ENCODE measurements around the gene HOXA4.

HOXA4 gene

GRCh38 chr7:27173511-27173955 lies 43.0 kb upstream of the HOXA4 start:
- TF ChIP-seq CTCF (IDR thresholded peaks at IDR 0.05; ENCODE audit: low read depth, low read length): no peak
- Histone ChIP-seq H3K4me3 (ENCODE audit: low read depth, low read length) (no peak overlapping the region), H3K9me3 (no peaks in the 10 kb centered on the region; the same call in 1 of the 2 replicates), H3K4me1 (no peaks in the 10 kb centered on the region), H3K27me3 (peaks cover 100% of the 10 kb centered on the region), H3K36me3 (no peaks in the 10 kb centered on the region)
- no peak for DNase-seq

- Histone ChIP-seq H3K9me3 (no peaks in the 10 kb centered on the region; the same call in 1 of the 2 replicates), H3K36me3 (no peaks in the 10 kb centered on the region), H3K4me3 (ENCODE audit: low read depth, low read length) (no peak overlapping the region), H3K4me1 (no peaks in the 10 kb centered on the region), H3K27me3 (peaks cover 100% of the 10 kb centered on the region)
- DNase-seq: no peak
- TF ChIP-seq CTCF (IDR thresholded peaks at IDR 0.05; ENCODE audit: low read depth, low read length): no peak
These were observed 42.4 kb upstream of the HOXA4 start for GRCh38 chr7:27172823-27173510.

- Histone ChIP-seq H3K27me3 (peaks cover 100% of the 10 kb centered on the region), H3K9me3 (no peaks in the 10 kb centered on the region; the same call in 1 of the 2 replicates), H3K4me1 (no peaks in the 10 kb centered on the region), H3K36me3 (no peaks in the 10 kb centered on the region), H3K4me3 (ENCODE audit: low read depth, low read length) (no peak overlapping the region)
- DNase-seq: peak; percentile 1
- TF ChIP-seq CTCF (IDR thresholded peaks at IDR 0.05; ENCODE audit: low read depth, low read length): no peak
These were observed 41.8 kb upstream of the HOXA4 start for GRCh38 chr7:27172315-27172774.

- Histone ChIP-seq H3K4me1 (no peaks in the 10 kb centered on the region), H3K4me3 (ENCODE audit: low read depth, low read length) (no peak overlapping the region), H3K36me3 (no peaks in the 10 kb centered on the region), H3K9me3 (no peaks in the 10 kb centered on the region; the same call in 1 of the 2 replicates), H3K27me3 (peaks cover 100% of the 10 kb centered on the region)
- no peak for TF ChIP-seq CTCF (IDR thresholded peaks at IDR 0.05; ENCODE audit: low read depth, low read length)
- DNase-seq: peak; percentile 12
These were observed 41.2 kb upstream of the HOXA4 start for GRCh38 chr7:27171637-27172314.

- Histone ChIP-seq H3K4me3 (ENCODE audit: low read depth, low read length) (no peak overlapping the region), H3K27me3 (peaks cover 100% of the 10 kb centered on the region), H3K4me1 (no peaks in the 10 kb centered on the region), H3K36me3 (no peaks in the 10 kb centered on the region), H3K9me3 (no peaks in the 10 kb centered on the region; the same call in 1 of the 2 replicates)
- TF ChIP-seq CTCF (IDR thresholded peaks at IDR 0.05; ENCODE audit: low read depth, low read length): no peak
- DNase-seq: peak; percentile 2
These were observed 40.7 kb upstream of the HOXA4 start for GRCh38 chr7:27171325-27171636.
